Smooth muscle cell of the brain vasculature (primary cell): ENCODE results near the gene NDUFS8.

Experiments used
- DNase-seq: peaks from one replicate; pipeline ENCODE4 v3.0.0-alpha.2; 2012; ENCODE audit warnings: low read depth, low spot score

Gene NDUFS8

DNA sequence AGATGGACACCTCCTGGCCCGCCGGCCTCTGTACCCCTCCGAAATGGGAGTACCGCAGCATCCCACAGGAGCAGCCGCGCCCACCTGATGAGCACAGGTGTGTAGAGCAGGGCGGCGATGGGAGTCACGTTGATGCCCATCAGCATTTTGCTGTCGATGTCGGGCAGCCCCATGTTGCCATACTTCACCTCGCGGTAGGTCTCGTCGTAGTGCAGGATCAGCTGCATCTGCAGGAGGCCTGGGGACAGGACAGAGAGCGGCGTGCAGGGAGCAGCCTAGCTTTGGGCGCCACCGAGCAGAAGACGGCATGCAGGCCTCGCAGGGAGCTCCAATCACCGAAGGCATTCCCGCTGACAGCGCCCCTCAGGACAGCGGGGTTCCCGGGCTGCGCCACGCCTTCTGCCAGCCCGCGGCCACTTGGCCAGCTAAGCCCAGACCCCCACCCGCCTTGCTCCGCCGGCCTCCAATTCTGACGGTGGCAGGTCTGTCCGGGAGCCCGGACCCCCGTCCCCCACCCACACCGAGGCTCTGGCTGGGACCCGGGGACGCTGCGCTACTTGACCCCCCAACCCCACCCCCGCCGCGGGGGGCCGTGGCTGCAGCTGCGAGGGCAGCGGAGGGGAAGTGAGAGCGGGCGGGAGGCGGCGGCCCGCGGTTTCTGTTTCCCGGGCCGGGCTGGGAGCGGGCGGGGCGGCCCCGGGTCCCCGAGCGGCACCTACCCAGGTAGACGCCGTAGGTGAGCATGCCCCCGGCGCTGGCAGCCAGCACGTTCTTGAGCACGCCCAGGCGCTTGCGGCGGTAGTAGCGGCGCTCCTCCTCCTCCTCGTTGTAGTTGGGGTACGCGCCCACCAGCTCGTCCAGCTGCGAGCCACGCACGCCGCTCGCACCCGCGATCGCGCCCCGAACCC lies 27.3 kb upstream of the NDUFS8 start:
- no peak for DNase-seq

DNA sequence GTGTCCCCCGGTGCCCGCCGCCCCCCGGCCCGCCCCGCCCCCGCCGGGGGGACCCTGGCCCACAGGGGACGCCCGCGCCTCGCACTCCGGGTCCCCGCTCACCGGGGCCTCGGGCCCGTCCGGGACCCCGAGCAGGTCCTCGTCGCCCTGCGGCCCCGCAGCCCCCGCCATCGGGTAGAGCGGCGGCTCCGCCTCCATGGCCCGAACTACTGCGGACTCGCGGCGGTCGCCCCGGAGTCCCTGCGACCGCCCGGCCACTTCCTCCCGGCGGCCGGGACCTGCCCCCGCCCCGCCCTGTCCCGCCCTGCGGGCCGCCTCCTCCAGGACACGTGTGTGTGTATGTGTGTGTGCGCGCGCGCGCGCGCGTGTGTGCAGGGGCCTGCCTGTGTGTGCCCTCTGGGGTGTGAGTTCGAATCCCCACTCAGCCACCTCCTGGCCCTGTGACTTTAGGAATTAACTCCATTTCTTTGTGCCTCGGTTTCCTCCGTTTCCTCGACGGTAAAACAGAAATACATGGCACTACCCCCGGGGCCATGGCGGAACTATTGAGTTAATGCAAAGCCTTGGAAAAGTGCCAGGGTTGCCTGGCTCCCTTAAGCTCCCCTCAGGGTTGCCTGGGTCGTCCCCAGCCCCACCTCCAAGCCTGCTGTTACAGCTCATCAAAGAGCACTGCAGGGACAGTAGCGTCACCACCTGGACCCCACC lies 26.5 kb upstream of the NDUFS8 start, which contains the start of gene UNC93B1:
Gene UNC93B1, minus strand, starts transcription at position 252 of the 705 bp plus-strand sequence. Its CDS starts 54 bp downstream, at position 198.
- DNase-seq, result no peak

DNA sequence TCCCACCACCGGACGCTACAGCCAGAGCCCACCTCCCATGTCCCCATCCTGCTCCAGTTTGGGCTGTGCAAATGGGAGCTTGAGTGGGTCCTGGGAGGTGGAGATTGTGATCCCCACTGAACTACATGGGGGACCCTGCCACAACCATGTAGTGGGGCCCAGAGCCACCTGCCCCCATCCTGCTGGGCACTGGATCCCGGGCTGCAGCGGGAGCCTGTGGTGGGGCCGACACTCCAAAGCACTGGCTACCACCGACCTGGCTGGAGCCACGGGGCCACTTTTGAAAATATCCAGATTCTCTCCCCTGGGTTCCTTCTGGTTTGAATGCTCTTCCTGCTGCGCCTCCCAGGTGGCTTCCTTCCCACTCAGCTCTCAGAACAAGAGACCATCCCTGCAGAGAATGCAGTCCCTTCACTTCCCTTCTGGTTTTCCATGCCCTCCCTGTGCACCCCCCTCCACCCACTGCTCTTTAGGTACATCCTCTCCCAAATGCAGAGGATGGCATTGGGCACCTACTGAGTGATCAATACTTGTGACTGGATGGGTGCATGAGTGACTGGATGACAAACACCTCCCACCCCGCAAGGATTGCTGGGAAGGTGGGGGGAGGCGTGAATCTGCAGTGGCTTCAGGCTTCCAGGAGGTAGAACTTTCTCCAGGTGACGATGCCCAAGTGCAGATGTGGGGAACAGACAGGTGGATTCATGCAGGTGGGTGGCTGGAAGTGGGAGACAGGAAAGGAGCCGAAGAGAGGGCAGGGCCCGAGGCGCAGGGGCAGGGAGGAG lies 25.7 kb upstream of the NDUFS8 start:
- no peak for DNase-seq

DNA sequence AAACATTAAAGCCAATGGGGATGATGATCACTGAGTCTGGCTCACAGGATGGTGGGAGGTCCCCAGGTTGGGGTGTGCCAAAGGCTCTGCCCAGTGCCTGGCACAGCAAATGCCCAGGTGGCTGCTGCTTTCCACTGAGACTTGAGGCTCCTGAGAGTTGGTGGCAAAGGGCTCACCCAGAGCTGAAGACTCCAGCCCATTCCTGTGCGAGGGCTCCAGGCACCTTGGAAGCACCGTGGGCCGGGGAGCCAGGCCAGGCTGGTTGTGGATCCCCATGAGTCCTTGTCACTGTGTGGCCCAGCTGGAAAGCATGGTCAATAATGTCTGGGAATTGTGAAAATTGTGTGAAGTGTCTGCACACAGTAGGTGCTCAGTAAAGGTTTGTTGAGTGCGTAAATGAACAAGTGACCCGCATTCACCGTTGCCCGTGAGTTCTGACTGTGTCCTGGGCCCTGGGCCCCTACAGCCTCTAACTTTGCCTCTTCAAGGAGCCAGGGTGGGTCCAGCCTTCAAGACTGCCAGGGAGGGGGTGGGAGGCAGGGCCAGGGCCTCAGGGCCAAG lies 23.8 kb upstream of the NDUFS8 start:
- DNase-seq, result no peak

DNA sequence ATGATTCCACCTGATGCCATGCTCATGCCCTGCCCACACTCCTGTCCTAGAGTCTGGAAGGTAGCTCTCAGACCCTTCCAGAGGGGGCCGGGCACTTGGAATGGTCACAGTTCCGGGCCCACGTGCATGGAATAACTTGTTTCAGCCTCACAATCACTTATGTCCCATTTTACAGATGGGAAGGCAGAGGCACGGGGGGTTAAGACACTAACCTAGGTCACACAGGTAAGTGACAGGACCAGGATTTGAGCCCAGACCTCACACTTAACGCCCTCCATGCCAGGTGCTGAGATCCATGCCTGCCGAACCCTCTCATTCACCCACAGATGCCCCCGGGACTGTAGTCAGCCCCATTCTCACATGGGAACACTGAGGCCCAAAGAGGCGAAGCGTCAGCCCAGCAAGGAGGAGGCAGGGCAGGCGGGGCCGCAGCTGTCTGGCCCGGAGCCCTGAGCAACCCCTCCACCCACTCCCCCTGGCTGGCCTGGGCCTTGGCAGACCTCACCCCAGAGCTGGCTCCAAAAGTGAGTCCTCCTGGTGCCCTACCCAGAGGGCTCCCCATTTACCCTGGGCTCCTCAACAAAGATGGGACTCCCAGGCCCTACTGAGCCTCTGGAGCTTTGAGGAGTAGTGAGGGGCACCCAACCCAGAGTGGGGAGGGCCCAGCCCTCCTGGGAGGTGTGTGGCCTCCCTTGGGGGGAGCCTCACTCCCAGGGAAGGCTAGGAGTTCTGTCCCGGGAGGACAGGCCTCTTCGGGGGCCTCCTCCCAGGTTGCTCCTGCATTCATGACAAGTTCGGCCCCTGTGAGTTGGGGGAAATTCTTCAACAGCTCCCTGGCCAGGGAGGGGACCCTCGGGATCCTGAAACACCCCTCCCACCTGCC lies 22.7 kb upstream of the NDUFS8 start:
- no peak for DNase-seq

DNA sequence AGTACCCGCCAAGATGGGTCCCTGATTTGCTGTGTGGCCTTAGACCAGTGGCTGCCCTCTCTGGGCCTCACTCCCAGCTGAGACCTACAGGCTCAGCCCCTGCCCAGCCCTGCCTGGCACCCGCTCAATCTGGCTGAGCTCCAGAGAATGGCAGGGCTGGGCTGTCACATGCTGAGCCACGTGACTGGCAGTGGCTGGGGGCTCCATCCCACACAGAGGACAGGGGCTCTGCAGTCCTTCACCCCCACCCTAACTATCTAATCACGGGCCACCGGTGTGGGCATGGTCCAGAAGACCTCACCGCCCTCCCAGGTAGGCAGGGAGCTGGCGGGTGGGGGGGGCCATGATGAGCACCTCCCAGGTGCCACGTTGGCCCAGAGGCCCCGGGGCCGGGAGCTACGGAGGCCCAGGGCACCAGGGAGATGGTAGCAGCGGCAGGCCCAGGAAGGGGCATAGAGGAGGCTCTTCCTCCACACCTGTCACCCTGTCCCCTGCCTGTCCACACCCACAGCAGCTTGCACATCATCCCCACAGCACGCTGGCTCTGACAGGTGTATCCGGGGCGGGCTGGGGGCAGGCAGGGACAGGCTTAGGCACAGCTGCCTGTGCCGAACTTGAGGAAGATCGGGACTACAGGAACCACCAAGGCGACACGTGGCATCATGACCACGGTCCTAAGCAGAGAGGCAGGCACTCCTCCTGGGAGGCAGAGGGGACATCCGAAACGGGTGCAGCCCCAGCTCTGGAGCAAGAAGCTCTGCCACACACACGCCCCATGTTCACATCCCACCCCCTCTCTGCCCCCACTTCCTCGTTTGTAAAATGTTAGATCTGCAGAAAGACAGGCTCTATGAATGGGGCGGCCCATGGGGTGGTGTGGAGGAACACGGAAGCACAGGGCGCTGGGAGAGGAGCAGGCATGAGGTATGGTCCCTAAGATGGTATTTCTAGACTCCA lies 21.8 kb upstream of the NDUFS8 start:
- DNase-seq, result no peak

DNA sequence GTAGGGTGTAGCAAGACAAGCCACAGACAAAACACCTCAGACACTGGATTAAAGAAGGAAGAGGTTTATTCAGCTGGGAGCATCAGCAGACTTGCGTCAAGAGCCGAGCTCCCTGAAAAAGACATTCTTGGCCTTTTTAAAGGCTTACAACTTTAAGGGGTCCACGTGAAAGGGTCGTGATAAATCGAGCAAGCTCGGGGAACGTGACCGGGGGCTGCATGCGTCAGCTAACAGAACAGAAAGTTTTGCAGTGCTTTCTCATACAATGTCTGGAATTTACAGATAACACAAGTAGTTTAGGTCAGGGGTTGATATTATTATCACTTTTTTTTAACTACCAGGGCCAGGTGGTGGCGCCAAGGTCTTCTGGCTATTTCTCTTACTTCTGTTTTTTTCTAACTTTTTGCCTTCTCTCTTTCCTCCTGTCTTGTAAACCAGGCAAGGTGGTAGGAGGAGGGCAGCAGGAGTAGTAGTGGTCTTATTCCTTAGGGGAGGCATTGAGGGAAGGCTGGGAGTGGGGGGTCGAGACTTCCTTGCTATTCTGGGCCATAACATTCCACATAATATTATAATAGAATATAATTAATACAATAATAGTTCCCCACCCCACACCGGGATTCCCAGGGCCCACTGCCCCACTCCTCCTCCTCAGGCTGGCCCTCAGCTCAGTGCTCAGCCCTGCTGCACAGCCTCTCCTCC lies 20.9 kb upstream of the NDUFS8 start:
- DNase-seq, result no peak

DNA sequence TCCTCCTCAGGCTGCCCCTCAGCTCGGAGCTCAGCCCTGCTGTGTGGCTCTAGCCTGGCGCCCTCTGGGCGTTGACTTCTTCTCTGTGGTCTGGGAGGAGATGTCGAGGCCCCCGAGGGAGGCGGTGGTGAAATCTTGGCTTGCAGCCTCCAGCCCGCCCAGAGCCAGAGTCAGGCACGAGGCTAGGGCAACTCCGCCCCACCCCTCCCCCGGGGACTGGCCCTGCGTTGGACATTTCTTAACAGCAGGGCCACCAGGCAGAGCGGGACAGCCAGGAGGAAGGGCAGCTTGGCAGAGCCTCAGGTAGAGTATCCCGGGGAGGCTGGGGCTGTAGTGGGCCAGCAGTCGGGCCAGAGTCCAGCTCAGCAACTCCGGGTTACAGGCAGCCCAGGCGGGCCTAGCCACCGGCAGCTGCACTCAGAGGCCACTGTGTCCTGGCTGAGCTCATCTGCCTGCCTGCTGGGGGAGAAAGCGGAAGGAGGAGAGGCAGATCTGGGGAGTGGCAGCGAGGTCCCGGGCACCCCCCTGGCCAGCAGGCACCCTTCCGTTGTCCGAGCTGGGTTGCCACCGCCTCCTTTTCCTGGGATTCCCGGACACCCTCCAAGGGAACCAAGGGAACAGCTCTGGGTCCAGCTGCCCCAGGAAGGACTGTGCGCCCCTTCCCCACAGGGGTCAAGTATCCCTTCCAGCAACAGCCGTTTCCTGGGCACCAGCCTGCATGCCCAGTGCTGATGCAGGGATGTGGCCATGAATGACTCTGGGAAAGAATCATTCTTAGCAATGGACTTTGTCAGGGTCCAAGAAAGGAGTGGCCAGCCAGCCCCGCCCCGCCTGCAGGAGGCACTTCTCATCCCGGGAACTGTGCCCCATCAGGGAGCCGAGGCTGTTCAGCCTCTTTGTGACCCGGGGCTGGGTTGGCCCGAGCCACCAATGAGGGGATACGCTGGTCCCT lies 20.1 kb upstream of the NDUFS8 start, which contains the start of gene ALDH3B1:
Gene ALDH3B1, plus strand, starts transcription at position 238 of the 952 bp plus-strand sequence. CDS start 4,971 bp downstream, outside the sequence.
- no peak for DNase-seq

DNA sequence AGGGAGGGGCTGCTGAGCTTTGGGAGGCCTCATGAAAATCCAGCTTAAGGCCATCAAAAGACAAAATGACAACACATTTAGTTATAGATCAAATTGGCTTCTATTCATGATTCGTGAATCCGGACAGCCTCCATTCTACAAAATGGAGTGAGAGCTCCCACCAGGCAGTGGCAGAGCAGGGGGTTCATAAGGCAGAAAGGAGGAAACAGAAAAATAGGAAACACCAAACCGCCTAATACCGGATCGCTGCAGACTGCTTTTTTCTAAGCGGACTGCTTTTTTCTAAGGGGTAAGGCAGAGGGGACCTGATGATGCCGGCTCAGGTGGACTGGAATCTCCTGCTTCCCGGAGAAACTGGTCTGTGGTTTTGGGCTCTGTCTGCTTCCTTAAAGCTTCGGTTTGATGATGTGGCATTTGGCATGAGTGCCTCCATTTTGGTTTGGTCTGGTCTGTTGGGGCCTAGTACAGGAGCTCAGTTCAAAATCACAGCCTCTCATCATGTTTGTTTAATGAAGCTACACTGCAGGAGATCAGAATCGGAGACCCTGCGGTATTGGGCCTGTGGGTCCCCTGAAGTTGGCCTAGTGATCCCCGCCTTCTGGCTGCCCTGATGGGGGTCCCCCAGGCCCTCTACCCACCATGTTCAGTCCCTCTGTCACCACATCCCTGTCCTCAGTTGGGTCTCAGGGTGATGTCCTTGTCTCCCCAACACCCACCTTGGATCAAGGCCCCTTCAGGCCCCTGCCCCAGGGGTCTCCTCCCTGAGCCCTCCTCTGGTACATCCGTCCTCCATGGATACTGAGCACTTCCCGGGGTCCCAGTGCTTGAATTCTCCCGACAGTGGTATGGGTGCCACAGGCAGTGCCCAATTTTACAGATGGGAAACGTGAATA lies 19.2 kb upstream of the NDUFS8 start:
- no peak for DNase-seq

DNA sequence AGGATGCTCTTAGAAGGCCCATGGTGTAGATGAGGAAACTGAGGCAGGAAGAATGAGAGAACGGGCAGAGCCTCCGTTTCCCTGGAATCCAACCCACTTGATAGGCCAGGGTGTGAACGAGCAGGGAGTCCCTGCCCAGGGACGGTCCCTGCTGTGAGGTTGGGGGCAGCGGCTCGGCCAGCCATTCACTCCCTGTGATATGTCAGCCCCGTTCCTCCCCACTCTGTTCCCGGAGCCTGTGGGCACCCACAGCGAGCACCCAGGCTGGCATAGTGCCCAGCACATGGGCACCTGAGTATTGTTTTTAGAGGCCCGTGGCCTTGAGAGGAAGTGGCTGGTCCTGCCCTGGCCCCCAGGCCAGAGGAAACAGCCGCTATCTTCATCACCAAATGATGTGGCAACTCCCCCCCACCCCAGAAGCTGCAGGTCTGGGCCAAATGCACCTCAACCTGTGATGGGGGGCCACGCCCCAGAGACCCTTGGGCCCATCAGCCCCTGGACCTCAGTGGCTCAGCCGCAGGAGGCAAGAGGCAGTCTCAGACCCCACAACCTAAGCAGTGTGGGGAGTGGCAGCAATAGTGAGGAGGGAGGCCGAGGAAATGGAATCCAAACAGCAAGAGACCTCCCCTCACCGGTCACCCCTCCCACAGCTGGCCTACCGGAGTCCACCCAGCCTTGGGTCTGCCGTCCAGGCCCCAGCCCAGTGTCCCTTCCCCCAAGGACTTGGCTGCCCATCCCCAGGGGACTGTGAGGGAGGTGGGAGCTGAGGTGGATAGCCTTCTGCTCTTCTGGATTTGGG lies 18.2 kb upstream of the NDUFS8 start:
- DNase-seq, result no peak

DNA sequence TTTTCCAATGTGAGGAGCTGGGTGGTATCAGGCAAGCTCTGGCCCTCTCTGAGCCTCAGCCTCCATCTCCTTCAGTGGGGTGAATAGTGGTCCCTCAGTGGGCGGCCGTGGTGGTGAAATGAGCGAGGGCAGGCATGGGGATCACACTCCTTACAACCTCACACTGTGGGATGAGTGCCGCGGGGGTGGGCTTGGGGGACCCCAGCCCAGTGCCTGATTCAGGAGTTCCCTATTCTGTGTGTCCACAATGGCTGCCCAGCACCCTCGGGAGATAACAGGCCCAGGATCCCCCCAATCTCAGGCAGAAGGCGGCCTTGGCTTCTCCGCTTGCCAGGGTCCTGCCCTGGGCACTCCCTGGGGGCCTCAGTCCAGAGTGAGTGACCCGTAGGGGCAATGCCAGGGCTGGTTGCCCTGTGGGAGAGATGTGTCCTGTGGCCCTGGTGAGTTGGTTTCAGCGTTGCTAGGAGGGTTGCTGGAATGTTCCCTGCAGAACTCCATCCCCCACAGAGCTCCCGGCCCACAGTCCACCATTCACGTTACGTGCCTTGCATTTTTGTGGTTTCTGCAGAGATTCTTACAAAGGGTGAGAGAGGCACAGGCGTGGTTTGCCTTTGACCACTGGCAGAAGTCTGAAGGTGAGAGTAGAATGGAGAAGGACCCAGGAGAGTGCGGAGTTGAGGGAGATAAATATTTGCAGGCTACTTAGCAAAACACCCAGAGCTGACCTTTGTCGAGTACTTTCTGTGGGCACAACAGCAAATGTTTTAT lies 17.5 kb upstream of the NDUFS8 start:
- peak; percentile 79 for DNase-seq

DNA sequence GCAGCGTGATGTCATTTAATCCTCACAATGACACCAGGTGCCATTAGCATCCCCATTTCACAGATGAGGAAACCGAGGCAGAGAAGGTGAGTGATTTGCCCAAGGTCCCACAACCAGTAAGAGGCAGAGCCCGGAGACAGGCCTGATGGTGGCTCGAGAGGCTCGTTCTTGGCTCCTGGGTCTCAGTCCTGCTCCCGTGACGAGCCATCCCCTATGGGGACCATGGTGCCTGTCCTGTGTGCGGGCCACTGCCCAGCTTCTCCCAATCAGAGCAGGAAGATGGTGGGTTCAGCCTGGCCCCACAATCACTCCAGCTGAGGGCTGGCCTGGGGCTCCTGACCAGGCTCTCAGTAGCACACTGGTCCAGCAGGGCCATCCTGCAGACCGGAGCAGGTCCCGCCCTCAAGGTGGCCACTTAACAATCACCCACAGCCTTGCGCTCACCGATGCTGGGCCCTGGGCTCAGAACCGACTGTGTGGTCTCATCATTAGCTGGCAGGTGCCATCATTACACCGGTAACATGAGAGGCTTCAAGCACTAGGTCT lies 16.8 kb upstream of the NDUFS8 start:
- no peak for DNase-seq

DNA sequence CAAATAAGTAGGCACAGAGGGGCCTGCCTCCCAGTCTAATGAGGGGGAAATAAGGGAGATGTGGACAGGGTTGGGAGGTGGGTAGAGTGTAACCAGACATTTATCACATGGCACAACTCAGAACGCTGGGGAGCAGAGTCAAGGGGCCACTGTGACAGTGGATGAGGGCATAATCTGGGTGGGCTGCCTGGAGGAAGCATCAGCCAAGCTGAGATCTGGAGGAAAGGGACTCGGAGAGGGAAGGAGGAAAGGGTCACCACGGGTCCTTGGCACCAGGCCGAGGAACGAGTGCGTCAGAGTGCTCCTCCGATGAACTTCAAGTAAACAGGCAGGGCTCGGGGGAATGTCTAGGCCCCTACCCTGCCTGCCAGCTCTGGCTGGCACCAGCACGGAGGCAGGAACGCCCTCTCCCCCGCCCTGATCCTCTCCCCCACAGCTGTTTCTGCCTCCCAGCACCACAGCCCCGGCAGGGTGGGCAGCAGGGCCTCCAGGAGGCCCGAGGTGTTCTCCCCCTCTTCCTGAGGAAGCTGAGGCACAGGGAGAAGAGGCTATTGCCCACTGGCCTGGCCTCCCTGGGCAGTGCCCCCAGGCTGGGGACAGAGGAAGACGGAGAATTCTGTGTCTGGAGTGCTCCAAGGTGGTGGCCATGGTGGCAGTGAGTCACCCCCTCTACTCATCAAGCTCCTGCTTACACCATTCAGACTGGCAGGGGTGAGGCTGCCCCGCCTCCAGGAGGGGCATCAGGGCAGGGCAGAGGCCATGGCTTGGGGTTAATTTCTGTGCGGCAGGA lies 16.1 kb upstream of the NDUFS8 start:
- DNase-seq, result no peak

DNA sequence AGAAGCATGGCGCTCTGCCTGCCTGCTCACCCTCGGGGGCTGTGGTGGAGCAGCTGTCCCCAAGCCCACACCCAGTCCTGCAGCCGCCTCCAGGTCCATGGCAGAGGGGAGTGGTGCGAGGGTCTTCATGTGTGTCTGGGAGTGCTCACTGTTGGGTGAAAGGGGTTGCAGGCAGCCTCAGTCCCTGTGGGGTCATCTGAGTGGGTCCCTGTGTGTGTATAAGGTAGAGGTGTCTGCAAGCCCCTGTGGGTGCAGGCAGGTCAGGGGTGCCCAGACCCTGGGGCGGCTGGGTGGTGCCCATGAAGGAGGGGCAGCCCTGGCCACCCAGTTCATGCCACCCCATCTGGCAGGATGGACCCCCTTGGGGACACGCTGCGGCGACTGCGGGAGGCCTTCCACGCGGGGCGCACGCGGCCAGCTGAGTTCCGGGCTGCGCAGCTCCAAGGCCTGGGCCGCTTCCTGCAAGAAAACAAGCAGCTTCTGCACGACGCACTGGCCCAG lies 15.5 kb upstream of the NDUFS8 start:
- no peak for DNase-seq
